ENCODE measurements around the gene ODR4.
"Not testable (repeated sequence)": the region's sequence is repeated elsewhere in the genome, so short reads cannot be mapped to it uniquely, and the experiment has no call there.

The ODR4 gene

DNA sequence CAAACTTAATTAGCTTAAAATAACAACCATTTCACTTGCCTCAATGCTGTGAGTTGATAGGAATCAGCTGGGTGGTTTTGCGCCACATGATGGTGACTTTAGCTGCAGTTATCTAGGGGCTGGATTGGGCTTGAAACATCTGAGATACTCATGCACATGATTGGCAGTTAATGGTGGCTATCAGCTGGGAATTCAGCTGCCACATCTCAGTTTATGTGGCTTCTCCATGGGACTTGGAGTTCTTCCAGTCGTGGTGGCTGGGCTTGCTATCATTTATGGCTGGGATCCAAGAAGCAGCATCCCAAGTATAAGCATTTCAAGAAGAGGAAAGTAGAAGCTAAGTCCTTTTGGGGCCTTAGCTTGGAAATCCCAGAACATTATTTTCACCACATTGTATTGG lies 48.9 kb downstream of the ODR4 start:
- DNase-seq: no peak

DNA sequence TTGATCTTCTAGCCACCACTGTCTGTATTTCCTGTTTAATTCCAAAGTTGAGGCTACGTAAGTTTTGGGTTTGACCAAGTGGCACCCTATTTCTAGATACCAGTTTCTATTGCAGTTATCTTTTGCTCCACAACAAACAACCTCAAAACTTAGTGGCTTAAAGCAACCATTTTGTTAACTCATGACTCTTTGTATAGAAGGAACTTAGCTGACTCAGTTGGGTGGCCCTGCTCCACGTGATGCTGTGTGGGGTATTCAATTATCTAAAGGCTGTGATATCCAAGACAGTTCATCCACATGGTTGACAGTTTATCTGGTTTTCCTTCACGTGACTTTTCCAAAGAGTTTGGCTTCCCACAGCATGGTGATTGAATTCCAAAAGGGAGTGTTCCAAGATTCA lies 50.5 kb downstream of the ODR4 start:
- no peak for DNase-seq

DNA sequence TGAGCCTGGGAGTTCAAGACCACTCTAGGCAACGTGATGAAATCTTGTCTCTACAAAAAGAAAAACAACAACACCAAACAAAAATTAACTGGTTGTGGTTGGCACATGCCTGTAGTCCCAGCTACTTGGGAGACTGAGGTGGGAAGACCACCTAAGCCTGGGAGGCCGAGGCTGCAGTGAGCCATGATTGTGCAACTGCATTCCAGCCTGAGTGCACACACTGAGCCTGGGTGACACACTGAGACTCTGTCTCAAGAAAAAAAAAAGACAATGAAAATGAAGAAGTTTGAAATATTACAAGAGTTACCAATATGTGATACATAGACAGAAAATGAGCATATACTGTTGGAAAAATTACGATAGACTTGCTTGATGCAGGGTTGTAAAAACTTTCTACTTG lies 53.4 kb downstream of the ODR4 start:
- no peak for DNase-seq

DNA sequence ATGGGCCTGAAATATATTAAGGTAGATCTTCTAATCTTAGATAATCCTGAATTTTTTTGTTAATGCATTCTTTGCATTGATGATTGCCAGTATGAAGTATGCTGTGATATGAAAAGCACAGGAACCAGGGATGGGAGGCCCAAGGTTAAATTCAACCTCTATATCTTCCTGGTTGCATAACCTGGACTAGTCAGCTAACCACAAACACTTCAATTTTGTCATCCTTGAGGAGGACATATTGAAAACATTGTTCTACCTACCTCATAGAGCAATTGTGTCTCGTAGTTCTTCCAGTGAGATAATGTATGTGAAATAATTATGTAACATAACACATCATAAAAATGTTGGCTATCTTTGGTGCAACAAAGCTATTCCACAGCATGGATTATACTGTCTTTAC lies 59.7 kb downstream of the ODR4 start:
- no peak for DNase-seq

GRCh38 chr1:186438567-186438966 lies 62.9 kb downstream of the ODR4 start:
- DNase-seq: no peak

- DNase-seq: no peak
Observed at GRCh38 chr1:186440584-186440983, 64.9 kb downstream of the ODR4 start.

- DNase-seq: no peak
Observed at GRCh38 chr1:186442651-186443375, 67.2 kb downstream of the ODR4 start.

GRCh38 chr1:186443638-186444037 lies 68.0 kb downstream of the ODR4 start:
- DNase-seq: no peak

GRCh38 chr1:186446152-186446551 lies 70.5 kb downstream of the ODR4 start:
- DNase-seq: no peak

DNA sequence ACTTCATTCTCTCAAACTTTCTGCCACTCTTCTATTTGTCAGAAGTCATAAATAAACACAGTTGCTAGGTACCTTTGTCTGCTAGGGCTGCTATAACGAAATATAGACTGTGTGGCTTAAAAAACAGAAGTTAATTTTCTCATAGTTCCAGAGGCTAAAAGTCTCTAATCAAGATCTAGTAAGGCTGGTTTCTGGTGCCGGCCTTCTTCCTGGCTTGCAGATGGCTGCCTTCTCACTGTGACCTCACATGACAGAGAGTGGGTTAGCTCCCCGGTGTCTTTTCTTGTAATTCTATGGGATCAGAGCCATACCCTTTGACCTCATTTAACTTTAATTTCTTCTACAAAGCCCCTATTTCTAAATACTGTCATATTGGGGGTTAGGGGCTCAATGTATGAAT lies 79.3 kb downstream of the ODR4 start:
- no peak for DNase-seq

DNA sequence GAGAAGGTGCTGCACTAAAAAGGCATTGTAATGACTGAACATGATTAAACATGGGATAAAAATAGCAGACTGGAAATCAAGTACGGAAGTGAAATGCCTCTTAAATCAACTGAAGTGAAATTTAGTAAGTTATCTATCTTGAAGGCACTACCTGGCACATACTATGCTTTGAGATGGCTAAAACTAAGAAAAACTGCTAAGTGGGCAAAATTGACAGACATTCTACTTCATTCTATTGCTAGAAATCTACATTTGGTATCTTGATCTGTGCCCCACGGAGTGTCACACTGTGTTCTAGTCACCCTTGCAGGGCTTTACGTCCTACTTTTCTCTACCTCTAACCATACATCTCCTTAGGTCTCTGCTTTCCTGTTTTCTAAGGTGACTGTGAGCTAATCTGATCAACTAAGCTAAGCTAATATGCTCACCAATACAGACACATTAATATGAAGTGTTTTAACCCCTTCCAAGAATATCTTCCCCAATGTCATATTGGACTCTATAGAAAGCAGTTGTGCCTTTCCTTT lies 81.2 kb downstream of the ODR4 start:
- no peak for DNase-seq

DNA sequence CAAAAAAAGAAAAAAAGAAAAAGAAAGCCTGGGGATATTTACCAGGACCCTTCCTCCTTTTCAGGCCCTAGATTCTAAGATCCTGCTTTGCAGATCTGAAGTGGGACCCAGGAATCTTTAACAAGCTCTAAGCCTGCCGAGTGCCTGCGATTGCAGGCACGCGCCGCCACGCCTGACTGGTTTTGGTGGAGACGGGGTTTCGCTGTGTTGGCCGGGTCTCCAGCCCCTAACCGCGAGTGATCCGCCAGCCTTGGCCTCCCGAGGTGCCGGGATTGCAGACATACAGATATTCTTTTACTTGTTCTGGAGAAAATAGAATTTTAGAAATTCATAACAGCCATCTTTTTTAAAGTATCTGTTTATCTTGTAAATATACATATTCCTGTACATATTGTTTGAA lies 83.5 kb downstream of the ODR4 start:
- not testable (repeated sequence) for DNase-seq

GRCh38 chr1:186461014-186461413 lies 85.4 kb downstream of the ODR4 start, which contains the start of gene PDC:
PDC (minus strand) TSS chr1:186461114; CDS start chr1:186449459, 11,655 bp downstream.
- no peak for DNase-seq

DNA sequence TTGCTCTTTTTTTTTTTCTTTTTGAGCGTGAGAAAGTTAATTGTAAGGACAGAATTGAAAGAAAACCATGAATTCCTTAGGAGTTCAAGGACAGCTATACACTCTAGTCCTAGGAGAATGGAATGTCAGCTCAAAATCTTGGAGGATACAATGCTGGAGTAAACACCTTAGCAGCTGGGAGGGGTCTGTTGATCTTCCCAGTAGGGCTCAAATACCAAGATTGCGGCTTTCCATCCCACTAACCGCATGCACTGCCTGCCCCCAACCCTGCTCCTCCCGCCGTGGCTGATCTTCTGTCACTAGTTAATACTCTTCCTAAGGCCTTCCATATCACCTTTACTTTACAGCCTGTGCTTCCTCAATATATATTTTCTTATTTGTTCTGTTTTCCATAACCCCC lies 87.9 kb downstream of the ODR4 start:
- no peak for DNase-seq

DNA sequence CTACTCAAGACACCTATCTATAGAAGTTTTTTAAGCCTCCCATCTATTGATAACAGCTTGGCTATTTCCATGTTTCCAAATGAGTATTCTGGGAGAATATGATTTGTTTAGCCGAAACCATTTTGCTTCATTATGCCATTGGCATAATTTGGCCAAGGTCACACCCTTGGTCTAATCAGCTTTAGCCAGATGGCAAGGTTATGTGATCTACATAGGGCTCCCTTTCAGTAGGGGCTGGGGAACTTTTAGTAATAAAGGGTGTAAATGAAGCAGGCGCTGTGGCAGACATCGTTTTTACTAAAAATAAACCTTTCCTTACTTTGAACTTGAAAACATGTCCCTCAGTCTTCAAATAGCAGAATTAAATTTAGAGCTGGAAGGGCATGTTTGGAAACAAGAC lies 88.3 kb downstream of the ODR4 start:
- DNase-seq: no peak

DNA sequence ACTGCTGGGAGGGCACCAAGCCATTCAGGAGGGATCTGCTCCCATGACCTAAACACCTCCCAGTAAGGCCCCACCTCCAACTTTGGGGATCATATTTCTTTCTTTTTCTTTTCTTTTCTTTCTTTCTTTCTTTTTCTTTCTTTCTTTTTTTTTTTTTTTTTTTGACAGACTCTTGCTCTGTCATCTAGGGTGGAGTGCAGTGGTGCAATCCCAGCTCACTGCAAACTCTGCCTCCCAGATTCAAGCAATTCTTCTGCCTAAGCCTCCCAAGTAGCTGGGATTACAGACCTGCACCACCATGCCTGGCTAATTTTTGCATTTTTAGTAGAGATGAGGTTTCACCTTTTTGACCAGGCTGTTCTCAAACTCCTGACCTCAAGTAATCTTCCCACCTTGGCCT lies 89.9 kb downstream of the ODR4 start:
- not testable (repeated sequence) for DNase-seq

GRCh38 chr1:186465946-186466345 lies 90.3 kb downstream of the ODR4 start:
- DNase-seq: no peak
